Measurements from ENCODE around the gene ASS1.

- TF ChIP-seq EZH2 (IDR thresholded peaks at IDR 0.05; ENCODE audit: insufficient read depth, low read length): no peak
- TF ChIP-seq, protein P1, sequence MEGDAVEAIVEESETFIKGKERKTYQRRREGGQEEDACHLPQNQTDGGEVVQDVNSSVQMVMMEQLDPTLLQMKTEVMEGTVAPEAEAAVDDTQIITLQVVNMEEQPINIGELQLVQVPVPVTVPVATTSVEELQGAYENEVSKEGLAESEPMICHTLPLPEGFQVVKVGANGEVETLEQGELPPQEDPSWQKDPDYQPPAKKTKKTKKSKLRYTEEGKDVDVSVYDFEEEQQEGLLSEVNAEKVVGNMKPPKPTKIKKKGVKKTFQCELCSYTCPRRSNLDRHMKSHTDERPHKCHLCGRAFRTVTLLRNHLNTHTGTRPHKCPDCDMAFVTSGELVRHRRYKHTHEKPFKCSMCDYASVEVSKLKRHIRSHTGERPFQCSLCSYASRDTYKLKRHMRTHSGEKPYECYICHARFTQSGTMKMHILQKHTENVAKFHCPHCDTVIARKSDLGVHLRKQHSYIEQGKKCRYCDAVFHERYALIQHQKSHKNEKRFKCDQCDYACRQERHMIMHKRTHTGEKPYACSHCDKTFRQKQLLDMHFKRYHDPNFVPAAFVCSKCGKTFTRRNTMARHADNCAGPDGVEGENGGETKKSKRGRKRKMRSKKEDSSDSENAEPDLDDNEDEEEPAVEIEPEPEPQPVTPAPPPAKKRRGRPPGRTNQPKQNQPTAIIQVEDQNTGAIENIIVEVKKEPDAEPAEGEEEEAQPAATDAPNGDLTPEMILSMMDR (IDR thresholded peaks at IDR 0.05; ENCODE audit: insufficient read depth, low read depth, low read length): no peak
Measured at GRCh38 chr9:130549093-130549735, 104.5 kb downstream of the ASS1 start.

All from astrocyte (in vitro differentiated cells and primary cell).